GDM1 (cell line): ENCODE measurements around the gene CKM.
"Not testable (repeated sequence)": the region's sequence is repeated elsewhere in the genome, so short reads cannot be mapped to it uniquely, and the experiment has no call there.

Experiments
- DNase-seq: peaks from one replicate; lab custom pipeline; 2025; lab: John Stamatoyannopoulos, UW

CKM gene

GRCh38 chr19:45290381-45290931 is 32.2 kb downstream of the CKM start:
- DNase-seq, result no peak

DNA sequence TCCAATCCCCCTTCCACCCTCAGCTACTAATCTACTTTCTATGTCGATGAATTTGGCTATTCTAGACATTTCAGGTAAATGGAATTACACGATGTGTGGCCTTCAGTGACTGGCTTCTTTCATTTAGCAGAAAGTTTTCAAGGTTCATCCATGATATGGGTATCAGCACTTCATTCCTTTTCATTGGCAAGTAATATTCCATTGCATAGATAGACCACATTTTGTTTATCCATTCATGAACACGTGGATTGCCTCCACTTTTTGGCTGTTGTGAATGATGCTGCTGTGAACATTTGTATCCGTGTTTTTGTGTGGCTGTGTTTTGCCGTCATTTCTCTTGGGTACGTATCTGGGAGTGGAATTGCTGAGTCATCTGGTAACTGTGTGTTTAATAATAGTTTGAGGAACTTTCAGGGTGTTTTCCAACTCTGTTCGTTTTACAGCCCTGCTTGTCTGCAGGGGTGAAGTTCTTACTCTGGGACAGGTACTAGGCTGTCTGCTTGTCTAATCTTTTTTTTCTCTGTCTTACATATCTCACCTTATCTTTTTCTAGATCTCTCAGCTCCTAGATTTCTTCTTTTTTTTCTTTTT is 39.1 kb downstream of the CKM start:
- no peak for DNase-seq

DNA sequence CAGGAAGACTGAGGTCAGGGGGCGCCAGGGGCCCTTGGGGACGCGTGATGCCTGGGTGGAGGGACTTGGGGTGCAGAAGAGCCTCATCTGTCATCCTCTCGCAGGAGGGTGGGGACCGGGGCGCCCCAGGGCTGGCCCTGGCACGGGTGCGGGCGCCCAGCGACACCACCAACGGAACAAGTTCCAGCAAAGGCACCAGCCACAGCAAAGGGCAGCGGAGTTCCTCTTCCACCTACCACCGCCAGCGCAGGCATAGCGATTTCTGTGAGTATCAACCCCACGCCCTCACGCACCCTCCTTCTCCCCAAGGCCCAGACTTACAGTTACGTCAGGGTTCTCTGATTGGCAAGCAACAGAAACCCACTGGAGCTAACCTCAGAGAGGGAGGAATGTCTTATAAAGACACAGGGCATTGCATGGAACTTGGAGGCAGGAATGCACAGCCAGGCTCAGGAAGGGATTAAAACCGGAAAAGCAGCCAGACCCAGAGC is 42.2 kb downstream of the CKM start:
- DNase-seq, result no peak

DNA sequence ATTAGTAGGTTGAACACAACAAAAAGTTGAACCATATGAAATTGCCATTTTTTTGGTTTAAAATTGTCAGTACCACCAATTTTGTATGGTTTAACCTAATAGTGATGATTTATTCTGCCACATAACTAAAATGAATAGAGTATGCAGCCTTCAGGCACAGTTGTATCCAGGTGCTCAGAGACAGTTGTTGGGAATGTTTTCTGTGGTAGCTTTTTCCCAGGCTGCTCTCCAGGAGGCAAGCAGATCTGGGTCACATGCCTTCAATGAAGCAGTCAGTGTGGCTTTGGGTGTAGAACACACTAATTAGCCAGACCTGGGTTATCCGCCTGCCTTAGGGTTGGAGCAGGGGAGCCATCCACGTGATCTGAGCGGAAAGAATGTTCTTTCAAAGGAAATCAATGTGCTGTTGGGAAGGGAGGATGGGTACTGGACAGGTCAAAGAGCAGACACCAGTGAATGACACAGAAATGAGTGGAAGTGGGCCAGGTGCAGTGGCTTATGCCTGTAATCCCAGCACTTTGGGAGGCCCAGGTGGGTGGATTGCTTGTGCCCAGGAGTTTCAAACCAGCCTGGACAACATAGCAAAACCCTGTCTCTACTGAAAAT is 43.0 kb downstream of the CKM start:
- DNase-seq, result no peak

- DNase-seq, result no peak
Observed at GRCh38 chr19:45278087-45278486, 44.6 kb downstream of the CKM start.

DNA sequence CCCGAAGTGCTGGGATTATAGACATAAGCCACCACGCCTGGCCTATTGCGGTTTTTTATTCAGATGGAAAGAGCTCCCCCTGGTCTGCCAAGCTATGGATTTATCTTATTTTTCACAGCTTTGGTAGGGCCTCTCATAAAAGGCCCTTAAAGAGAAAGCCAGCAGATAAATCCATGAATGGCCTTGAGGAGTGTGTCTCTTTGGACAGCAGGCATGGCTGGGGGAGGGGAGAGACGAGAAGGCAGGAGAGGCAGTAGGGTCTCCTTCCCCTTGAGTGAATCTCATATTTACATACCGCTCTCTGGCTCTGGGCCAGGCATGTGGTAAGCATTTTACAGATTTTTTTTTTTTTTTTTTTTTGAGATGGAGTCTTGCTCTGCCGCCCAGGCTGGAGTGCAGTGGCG is 46.4 kb downstream of the CKM start:
- DNase-seq, result no peak

GRCh38 chr19:45275370-45275971 is 47.2 kb downstream of the CKM start:
- no peak for DNase-seq

- no peak for DNase-seq
Observed at GRCh38 chr19:45273521-45273855, 49.2 kb downstream of the CKM start.

DNA sequence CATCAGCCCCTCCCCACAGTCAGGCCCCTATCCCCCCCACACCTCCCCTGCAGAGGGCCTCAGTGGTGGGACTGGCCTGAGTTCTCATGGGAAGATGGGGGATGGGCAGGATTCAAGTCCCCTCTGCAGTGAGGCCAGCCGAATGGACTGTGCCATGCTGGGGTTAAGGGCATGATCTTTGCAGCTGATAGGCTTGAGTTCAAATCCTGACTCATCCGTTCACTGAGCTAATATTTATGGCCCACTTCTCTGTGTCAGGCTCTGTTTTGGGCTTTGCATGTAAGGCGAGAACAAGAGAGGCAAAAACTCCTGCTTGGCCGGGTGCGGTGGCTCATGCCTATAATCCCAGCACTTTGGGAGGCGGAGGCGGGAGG is 51.0 kb downstream of the CKM start:
- no peak for DNase-seq

GRCh38 chr19:45271098-45271734 is 51.5 kb downstream of the CKM start:
- DNase-seq, result no peak

DNA sequence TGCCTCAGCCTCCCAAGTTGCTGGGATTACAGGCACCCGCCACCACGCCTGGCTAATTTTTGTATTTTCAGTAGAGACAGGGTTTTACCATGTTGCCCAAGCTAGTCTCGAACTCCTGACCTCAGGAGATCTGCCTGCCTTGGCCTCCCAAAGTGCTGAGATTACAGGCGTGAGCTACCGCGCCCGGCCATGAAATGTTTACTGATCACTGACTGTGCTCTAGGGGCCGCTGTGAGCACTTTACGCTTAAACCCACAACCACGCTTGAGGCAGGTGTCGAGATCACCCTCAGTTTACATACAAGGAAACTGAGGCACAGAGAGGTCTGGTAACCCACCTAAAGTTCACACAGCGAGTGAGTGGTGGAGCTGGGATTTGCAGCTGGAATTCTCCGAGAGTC is 52.7 kb downstream of the CKM start:
- DNase-seq, result not testable (repeated sequence)

GRCh38 chr19:45267296-45267695 is 55.4 kb downstream of the CKM start:
- no peak for DNase-seq

GRCh38 chr19:45265375-45265774 is 57.3 kb downstream of the CKM start:
- no peak for DNase-seq

DNA sequence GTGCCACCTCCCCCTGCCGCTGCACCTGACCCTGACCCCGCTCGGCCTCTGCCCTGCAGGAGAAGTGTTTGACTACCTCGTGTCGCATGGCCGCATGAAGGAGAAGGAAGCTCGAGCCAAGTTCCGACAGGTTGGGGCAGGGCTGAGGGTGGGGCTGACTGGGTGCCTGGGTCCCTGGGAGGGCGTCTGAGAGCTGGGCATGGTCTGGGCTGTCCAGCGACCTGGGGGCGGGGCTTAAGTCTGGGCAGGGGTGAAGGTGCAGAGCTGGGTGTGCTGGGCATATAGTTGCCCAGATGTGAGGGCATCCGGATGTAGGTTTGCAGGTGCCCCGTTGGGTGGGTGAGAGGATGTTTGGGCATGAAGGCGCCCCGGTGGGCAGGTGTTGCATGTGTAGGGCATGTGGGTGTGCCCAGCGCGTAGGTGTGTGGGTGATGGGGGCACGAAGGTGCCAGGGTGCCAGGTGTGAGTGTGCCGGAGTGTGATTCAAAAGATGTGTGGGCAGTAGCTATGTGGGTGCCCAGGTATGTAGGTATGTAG is 57.8 kb downstream of the CKM start:
- DNase-seq, result no peak

- DNase-seq, result no peak
Observed at GRCh38 chr19:45263013-45263412, 59.7 kb downstream of the CKM start.

- no peak for DNase-seq
Observed at GRCh38 chr19:45262570-45262969, 60.1 kb downstream of the CKM start.

GRCh38 chr19:45258862-45259261 is 63.8 kb downstream of the CKM start:
- DNase-seq, result no peak

DNA sequence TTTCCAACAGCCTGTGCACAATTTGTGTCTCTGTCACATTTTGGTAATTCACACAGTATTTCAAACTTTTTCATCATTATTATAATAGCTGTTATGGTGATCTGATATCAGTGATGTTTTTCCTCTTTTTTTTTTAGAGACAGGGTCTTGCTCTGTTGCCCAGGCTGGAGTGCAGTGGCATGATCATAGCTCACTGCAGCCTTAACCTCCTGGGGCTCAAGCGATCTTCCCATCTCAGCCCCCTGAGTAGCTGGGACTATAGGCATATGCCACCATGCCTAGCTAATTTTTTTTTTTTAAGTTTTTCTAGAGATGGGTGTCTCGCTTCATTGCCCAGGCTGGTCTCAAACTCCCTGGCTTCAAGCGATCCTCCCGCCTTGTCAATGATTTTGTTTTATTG is 65.8 kb downstream of the CKM start:
- DNase-seq, result no peak
